GM10266 (cell line): Measurements from ENCODE around the gene PATJ.

ENCODE experiments used
- DNase-seq: peaks from one replicate; pipeline ENCODE4 v3.0.0; 2012; ENCODE audit errors: extremely low spot score
- CTCF ChIP-seq: IDR thresholded peaks from 2 replicates; pipeline ENCODE4 v1.5.1; 2012; ENCODE audit warnings: mild to moderate bottlenecking, low read depth; ENCODE audit not compliant: control insufficient read depth, insufficient read depth; ENCODE audit errors: missing control alignments

Gene PATJ

DNA sequence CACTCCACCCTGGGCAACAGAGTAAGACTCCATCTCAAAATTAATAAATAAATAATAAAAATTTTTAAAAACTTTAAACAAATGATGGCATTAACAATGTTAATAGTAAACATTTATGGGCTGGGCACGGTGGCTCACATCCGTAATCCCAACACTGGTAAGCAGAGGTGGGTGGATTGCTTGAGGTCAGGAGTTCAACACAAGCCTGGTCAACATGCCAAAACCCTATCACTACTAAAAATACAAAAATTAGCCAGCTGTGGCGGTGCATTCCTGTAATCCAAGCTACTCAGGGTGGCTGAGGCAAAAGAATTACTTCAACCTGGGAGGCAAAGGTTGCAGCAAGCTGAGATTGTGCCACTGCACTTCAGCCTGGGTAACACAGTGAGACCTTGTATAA is 443.4 kb downstream of the PATJ start:
- DNase-seq = no peak
- no peak for TF ChIP-seq CTCF

DNA sequence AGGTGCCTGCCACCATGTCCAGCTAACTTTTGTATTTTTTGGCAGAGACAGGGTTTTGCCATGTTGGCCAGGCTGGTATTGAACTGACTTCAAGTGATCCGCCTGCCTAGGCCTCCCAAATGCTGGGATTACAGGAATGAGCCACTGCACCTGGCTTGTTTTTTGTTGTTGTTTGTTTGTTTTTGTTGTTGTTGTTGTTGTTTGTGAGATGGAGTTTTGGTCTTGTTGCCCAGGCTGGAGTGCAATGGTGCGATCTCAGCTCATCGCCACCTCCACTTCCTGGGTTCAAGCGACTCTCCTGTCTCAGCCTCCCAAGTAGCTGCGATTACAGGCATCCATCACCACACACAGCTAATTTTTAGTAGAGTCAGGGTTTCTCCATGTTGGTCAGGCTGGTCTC is 445.3 kb downstream of the PATJ start:
- no peak for TF ChIP-seq CTCF
- no peak for DNase-seq

GRCh38 chr1:62188111-62188510 is 445.8 kb downstream of the PATJ start:
- DNase-seq = no peak
- TF ChIP-seq CTCF = no peak

GRCh38 chr1:62194651-62195544 is 452.6 kb downstream of the PATJ start, which contains the start of gene L1TD1:
Gene L1TD1, plus strand, starts transcription at chr1:62194849. Its CDS starts 11,780 bp downstream, at chr1:62206629.
- TF ChIP-seq CTCF = no peak
- no peak for DNase-seq

GRCh38 chr1:62196086-62196690 is 453.9 kb downstream of the PATJ start:
- TF ChIP-seq CTCF = no peak
- no peak for DNase-seq

DNA sequence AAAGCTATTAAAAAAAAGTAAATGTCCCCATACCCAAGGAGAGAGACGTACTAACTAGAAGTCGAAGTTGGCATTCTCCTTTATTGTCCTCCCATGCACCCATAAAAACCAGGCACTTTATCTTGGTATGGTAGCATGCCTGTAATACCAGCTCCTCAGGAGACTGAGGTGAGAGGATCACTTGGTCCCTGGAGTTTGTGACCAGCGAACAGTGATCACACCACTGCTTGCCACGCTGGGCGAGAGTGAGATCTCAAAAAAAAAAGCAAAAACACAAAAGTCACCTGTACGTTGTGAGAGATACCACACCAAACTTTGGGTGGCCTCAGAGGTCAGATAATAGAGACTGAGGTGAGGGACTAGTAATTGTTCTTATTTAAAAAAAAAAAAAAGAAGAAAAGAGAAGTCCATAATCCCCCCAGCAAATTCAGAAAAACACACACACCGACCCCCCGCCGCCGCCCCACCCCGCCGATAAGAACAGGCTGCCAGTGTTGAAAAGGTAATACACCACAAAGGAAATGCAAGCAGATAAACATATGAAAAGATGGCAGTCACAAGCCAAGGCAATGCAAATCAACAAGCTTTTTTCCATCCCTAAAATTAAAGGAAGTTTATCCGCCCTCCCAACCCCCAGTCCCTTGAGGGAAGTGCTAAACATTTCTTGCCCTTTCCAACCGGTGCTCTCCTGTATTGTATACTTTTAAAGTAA is 455.9 kb downstream of the PATJ start:
- DNase-seq = no peak

More for the DNA sequence above, 455.9 kb downstream of the PATJ start:
- TF ChIP-seq CTCF = no peak
